ENCODE data around the gene IZUMO4. TPM values are rescaled to one million over a fixed set of nuclear protein-coding genes. Genes with fewer than 3 reads are reported as not detected.
A peak's percentile ranks its signal among the peaks of the same experiment; 100 is the strongest.

IZUMO4 gene
- polyA plus RNA-seq (2013, experiment 1 of 4), result 3.4 TPM
- polyA plus RNA-seq (2013, experiment 2 of 4), result 3.9 TPM
- 2.7 TPM for polyA plus RNA-seq (2013, experiment 3 of 4)
- 3.1 TPM for polyA plus RNA-seq (2013, experiment 4 of 4)

GRCh38 chr19:2096480-2097202 is at the start of gene IZUMO4:
Gene IZUMO4, plus strand, starts transcription at chr19:2096915. Its CDS starts 31 bp downstream, at chr19:2096946.
- peak within 1 kb of the TSS; percentile 71 for H3K4me3 ChIP-seq (ENCODE audit: insufficient read depth, low read depth, low read length)
- peaks cover 16% of the 10 kb centered on the region for H3K36me3 ChIP-seq (ENCODE audit: control insufficient read depth, insufficient read depth, low read length)
- H3K27ac ChIP-seq (ENCODE audit: insufficient read depth, low read depth, low read length, poor library complexity, severe bottlenecking), result peak within 1 kb of the TSS; percentile 79
- H3K4me1 ChIP-seq (ENCODE audit: control insufficient read depth, insufficient read depth, low read length), result peaks cover 4% of the 10 kb centered on the region
- 1% methylated on average over 70 of the region's 70 CpGs for WGBS, 2 experiments
- no peaks in the 10 kb centered on the region for H3K9me3 ChIP-seq (ENCODE audit: control insufficient read depth, low read length)
- H3K27me3 ChIP-seq (ENCODE audit: control insufficient read depth, insufficient read depth, low read length, poor library complexity, severe bottlenecking), result no peaks in the 10 kb centered on the region

GRCh38 chr19:2047076-2047448 is 49.7 kb upstream of the IZUMO4 start:
- Histone ChIP-seq H3K4me3 (ENCODE audit: insufficient read depth, low read depth, low read length) (no peak overlapping the region), H3K36me3 (ENCODE audit: control insufficient read depth, insufficient read depth, low read length) (peaks cover 3% of the 10 kb centered on the region)

GRCh38 chr19:2047449-2048103 is 49.1 kb upstream of the IZUMO4 start:
- Histone ChIP-seq H3K36me3 (ENCODE audit: control insufficient read depth, insufficient read depth, low read length) (peaks cover 3% of the 10 kb centered on the region), H3K4me1 (ENCODE audit: control insufficient read depth, insufficient read depth, low read length) (peaks cover 25% of the 10 kb centered on the region), H3K9me3 (ENCODE audit: control insufficient read depth, low read length) (no peaks in the 10 kb centered on the region), H3K27me3 (ENCODE audit: control insufficient read depth, insufficient read depth, low read length, poor library complexity, severe bottlenecking) (no peaks in the 10 kb centered on the region), H3K27ac (ENCODE audit: insufficient read depth, low read depth, low read length, poor library complexity, severe bottlenecking) (no peak overlapping the region), H3K4me3 (ENCODE audit: insufficient read depth, low read depth, low read length) (no peak overlapping the region)
- WGBS, 2 experiments, result 94 to 95% methylated on average over 22 of the region's 22 CpGs

More at GRCh38 chr19:2047076-2047448, 49.7 kb upstream of the IZUMO4 start:
- Histone ChIP-seq H3K9me3 (ENCODE audit: control insufficient read depth, low read length) (no peaks in the 10 kb centered on the region), H3K27ac (ENCODE audit: insufficient read depth, low read depth, low read length, poor library complexity, severe bottlenecking) (no peak overlapping the region), H3K27me3 (ENCODE audit: control insufficient read depth, insufficient read depth, low read length, poor library complexity, severe bottlenecking) (no peaks in the 10 kb centered on the region), H3K4me1 (ENCODE audit: control insufficient read depth, insufficient read depth, low read length) (peaks cover 28% of the 10 kb centered on the region)
- 93 to 96% methylated on average over 6 of the region's 6 CpGs for WGBS, 2 experiments

GRCh38 chr19:2048104-2048958 is 48.4 kb upstream of the IZUMO4 start:
- peaks cover 21% of the 10 kb centered on the region for H3K4me1 ChIP-seq (ENCODE audit: control insufficient read depth, insufficient read depth, low read length)
- no peaks in the 10 kb centered on the region for H3K27me3 ChIP-seq (ENCODE audit: control insufficient read depth, insufficient read depth, low read length, poor library complexity, severe bottlenecking)
- H3K36me3 ChIP-seq (ENCODE audit: control insufficient read depth, insufficient read depth, low read length), result peaks cover 3% of the 10 kb centered on the region
- WGBS, 2 experiments, result 93 to 94% methylated on average over 17 of the region's 17 CpGs
- H3K9me3 ChIP-seq (ENCODE audit: control insufficient read depth, low read length), result no peaks in the 10 kb centered on the region
- H3K4me3 ChIP-seq (ENCODE audit: insufficient read depth, low read depth, low read length), result no peak overlapping the region
- no peak overlapping the region for H3K27ac ChIP-seq (ENCODE audit: insufficient read depth, low read depth, low read length, poor library complexity, severe bottlenecking)

GRCh38 chr19:2048959-2049740 is 47.6 kb upstream of the IZUMO4 start:
- H3K27me3 ChIP-seq (ENCODE audit: control insufficient read depth, insufficient read depth, low read length, poor library complexity, severe bottlenecking), result no peaks in the 10 kb centered on the region
- peaks cover 3% of the 10 kb centered on the region for H3K36me3 ChIP-seq (ENCODE audit: control insufficient read depth, insufficient read depth, low read length)
- peaks cover 21% of the 10 kb centered on the region for H3K4me1 ChIP-seq (ENCODE audit: control insufficient read depth, insufficient read depth, low read length)
- H3K4me3 ChIP-seq (ENCODE audit: insufficient read depth, low read depth, low read length), result peak overlapping the region; percentile 78
- 91 to 92% methylated on average over 27 of the region's 27 CpGs for WGBS, 2 experiments
- no peak overlapping the region for H3K27ac ChIP-seq (ENCODE audit: insufficient read depth, low read depth, low read length, poor library complexity, severe bottlenecking)
- H3K9me3 ChIP-seq (ENCODE audit: control insufficient read depth, low read length), result no peaks in the 10 kb centered on the region

GRCh38 chr19:2049741-2050348 is 46.9 kb upstream of the IZUMO4 start:
- H3K4me1 ChIP-seq (ENCODE audit: control insufficient read depth, insufficient read depth, low read length), result peaks cover 21% of the 10 kb centered on the region
- H3K36me3 ChIP-seq (ENCODE audit: control insufficient read depth, insufficient read depth, low read length), result peaks cover 3% of the 10 kb centered on the region
- H3K27ac ChIP-seq (ENCODE audit: insufficient read depth, low read depth, low read length, poor library complexity, severe bottlenecking), result no peak overlapping the region
- H3K9me3 ChIP-seq (ENCODE audit: control insufficient read depth, low read length), result no peaks in the 10 kb centered on the region
- WGBS, 2 experiments, result 4 to 8% methylated on average over 16 of the region's 16 CpGs
- H3K27me3 ChIP-seq (ENCODE audit: control insufficient read depth, insufficient read depth, low read length, poor library complexity, severe bottlenecking), result no peaks in the 10 kb centered on the region
- peak overlapping the region; percentile 78 for H3K4me3 ChIP-seq (ENCODE audit: insufficient read depth, low read depth, low read length)

- no peaks in the 10 kb centered on the region for H3K27me3 ChIP-seq (ENCODE audit: control insufficient read depth, insufficient read depth, low read length, poor library complexity, severe bottlenecking)
- no peaks in the 10 kb centered on the region for H3K9me3 ChIP-seq (ENCODE audit: control insufficient read depth, low read length)
- WGBS, 2 experiments, result 0% methylated on average over 49 of the region's 49 CpGs
- no peak overlapping the region for H3K27ac ChIP-seq (ENCODE audit: insufficient read depth, low read depth, low read length, poor library complexity, severe bottlenecking)
- H3K4me1 ChIP-seq (ENCODE audit: control insufficient read depth, insufficient read depth, low read length), result peaks cover 23% of the 10 kb centered on the region
- peaks cover 2% of the 10 kb centered on the region for H3K36me3 ChIP-seq (ENCODE audit: control insufficient read depth, insufficient read depth, low read length)
- H3K4me3 ChIP-seq (ENCODE audit: insufficient read depth, low read depth, low read length), result peak overlapping the region; percentile 78
Observed at GRCh38 chr19:2050349-2050990, 46.2 kb upstream of the IZUMO4 start.

GRCh38 chr19:2050991-2051772 is 45.5 kb upstream of the IZUMO4 start, which contains the start of gene MKNK2:
Gene MKNK2, minus strand, starts transcription at chr19:2051244. Its CDS starts 393 bp downstream, at chr19:2050851.
- Histone ChIP-seq H3K36me3 (ENCODE audit: control insufficient read depth, insufficient read depth, low read length) (no peaks in the 10 kb centered on the region), H3K27me3 (ENCODE audit: control insufficient read depth, insufficient read depth, low read length, poor library complexity, severe bottlenecking) (no peaks in the 10 kb centered on the region), H3K27ac (ENCODE audit: insufficient read depth, low read depth, low read length, poor library complexity, severe bottlenecking) (peak within 1 kb of the TSS; percentile 30), H3K9me3 (ENCODE audit: control insufficient read depth, low read length) (no peaks in the 10 kb centered on the region), H3K4me3 (ENCODE audit: insufficient read depth, low read depth, low read length) (peak within 1 kb of the TSS; percentile 78), H3K4me1 (ENCODE audit: control insufficient read depth, insufficient read depth, low read length) (peaks cover 30% of the 10 kb centered on the region)
- WGBS, 2 experiments, result 3% methylated on average over 93 of the region's 93 CpGs

All from ectodermal cell (in vitro differentiated cells).